Left cardiac atrium (tissue), 4 donors: ENCODE measurements around the gene SRGAP2C. TPM values are rescaled to one million over a fixed set of nuclear protein-coding genes. Genes with fewer than 3 reads are reported as not detected.
"Not testable (repeated sequence)": the region's sequence is repeated elsewhere in the genome, so short reads cannot be mapped to it uniquely, and the experiment has no call there.

Source experiments
- ATAC-seq, 2 donors: fragments of 200-7000 bp; cut with Tn5 transposase; one replicate each; pipeline ENCODE4 v1.9.1; 2020; ENCODE audit warnings: mild to moderate bottlenecking in 2 of 2, moderate library complexity in 2 of 2
- DNase-seq: peaks from one replicate; pipeline ENCODE4 v3.0.0-alpha.2; 2020
- intact Hi-C, 2 donors: fragments of 100-400 bp; cut with DNase I; formaldehyde crosslinking; loops; one replicate each; pipeline versions ENCODE4 v1.14.1 to v1.15.1; 2022 to 2023
- total RNA-seq, 2 donors: library from RNA; stranded (reverse); fragmentation: NEBNext Ultra II Directional; extraction: Animal tissue kit (Norgen Biotek cat#: 25700); gene quantifications; one replicate each; pipeline ENCODE4 v1.2.1, GENCODE V29; 2021
- donor health status: DM: no; HTN: yes; CAD: no.
- donor health status: DM: no; HTN: yes; CAD: no; lungs with severe emphysema.
- donor health status: DM: yes; HTN: yes; CAD: no.
- donor health status: Dilated cardiomyopathy.

The SRGAP2C gene
- total RNA-seq, 2 donors from 2014 or later: 16.9 to 21.8 TPM

- ATAC-seq: peak in 1 of 2 donors; percentile 27
- DNase-seq, intact Hi-C loops: not testable (repeated sequence)
Observed at GRCh38 chr1:121386319-121386948, 201.7 kb downstream of the SRGAP2C start.

GRCh38 chr1:121389895-121390560, 205.3 kb downstream of the SRGAP2C start:
- DNase-seq, ATAC-seq, intact Hi-C loops: not testable (repeated sequence)

DNA sequence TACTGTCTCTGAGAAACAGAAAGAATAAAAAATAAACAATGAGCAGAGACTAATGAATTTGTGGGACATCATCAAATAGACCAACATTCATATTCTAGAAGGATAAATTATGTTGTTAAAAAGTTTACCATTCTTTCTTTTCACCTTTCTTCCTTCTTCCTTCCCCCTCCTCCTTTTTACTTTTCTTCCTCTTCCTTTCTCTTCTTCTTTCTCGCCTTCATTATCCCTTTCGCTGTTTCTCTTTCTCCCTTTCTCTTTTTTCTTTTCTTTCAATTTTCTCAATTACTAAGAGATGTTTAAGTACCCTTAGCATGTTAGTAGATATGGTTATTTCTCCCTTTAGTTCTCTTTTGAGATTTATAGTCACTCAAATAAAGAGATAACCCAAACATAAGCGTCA, 207.4 kb downstream of the SRGAP2C start:
- intact Hi-C loops, ATAC-seq, DNase-seq: not testable (repeated sequence)

- intact Hi-C loops: not testable (repeated sequence)
- ATAC-seq (peak in 1 of 2 donors; percentile 14), DNase-seq (peak; percentile 22)
Observed at GRCh38 chr1:121395718-121396201, 211.0 kb downstream of the SRGAP2C start.

- intact Hi-C loops: not testable (repeated sequence)
- DNase-seq (peak; percentile 38), ATAC-seq (peak in 1 of 2 donors; percentile 8)
Observed at GRCh38 chr1:121396335-121397081, 211.7 kb downstream of the SRGAP2C start.

DNA sequence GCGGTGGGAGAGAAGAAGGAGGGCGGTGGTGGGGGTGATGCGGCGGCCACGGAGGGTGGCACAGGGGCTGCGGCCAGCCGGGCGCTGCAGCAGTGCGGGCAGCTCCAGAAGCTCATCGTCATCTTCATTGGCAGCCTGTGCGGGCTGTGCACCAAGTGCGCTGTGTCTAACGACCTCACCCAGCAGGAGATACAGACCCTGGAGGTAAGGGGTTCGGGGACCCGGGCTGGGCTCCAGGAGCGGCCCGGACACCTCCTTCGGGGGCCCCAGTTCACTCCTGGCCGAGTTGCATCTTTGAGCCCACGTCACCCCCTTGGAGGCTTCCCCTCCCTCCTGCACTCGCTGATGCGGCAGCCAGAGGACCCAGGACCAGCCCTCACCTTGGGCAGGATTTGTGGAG, 212.3 kb downstream of the SRGAP2C start:
- ATAC-seq, DNase-seq, intact Hi-C loops: not testable (repeated sequence)

DNA sequence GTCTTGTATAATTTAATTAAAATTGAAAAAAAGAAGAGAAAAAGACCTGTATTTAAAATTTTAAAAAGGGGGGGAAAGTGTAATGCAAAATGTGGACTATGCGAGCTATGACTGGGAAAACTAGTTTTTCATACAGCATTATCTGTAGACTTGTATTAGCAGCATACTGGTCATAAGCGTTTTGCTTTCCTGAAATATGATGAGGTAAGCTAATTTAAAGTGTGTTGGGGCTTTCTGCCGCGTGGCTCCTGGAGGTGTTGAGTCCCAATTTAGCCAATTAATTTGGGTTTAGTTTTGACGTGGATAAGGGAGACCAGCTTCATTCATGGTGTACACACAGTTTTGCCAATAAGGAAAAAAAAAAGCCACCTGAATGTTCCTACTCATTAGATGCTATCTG, 214.4 kb downstream of the SRGAP2C start:
- DNase-seq, intact Hi-C loops, ATAC-seq: not testable (repeated sequence)

- intact Hi-C loops: not testable (repeated sequence)
Observed at GRCh38 chr1:121400108-121400507, 215.3 kb downstream of the SRGAP2C start.

DNA sequence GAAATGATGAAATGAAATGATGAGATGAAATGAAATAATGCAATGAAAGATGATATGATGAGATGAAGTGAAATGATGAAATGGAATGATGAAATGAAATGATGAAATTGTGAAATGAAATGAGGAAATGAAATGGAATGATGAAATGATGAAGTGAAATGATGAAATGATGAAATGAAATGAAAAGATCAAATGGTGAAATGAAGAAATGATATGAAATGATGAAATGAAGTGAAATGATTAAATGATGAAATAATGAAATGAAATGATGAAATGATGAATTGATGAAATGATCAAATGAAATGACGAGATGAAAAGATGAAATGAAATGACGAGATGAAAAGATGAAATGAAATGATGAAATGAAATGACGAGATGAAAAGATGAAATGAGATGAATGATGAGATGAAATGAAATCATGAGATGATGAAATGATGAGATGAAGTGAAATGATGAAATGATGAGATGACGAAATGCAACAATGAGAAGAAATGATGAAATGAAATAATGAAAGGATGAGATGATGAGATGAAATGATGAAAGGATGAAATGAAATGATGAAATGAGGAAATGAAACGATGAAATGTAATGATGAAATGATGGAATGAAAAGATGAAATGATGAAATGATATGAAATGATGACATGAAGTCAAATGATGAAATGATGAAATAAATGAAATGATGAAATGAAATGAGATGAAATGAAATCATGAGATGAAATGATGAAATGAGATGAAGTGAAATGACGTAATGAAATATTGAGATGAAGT, 216.0 kb downstream of the SRGAP2C start:
- intact Hi-C loops, ATAC-seq, DNase-seq: not testable (repeated sequence)

More at GRCh38 chr1:121400108-121400507, 215.3 kb downstream of the SRGAP2C start:
- not testable (repeated sequence) for DNase-seq, ATAC-seq

GRCh38 chr1:121401375-121401955, 216.7 kb downstream of the SRGAP2C start:
- intact Hi-C loops, ATAC-seq, DNase-seq: not testable (repeated sequence)

- ATAC-seq, DNase-seq, intact Hi-C loops: not testable (repeated sequence)
Observed at GRCh38 chr1:121403254-121403653, 218.5 kb downstream of the SRGAP2C start.

DNA sequence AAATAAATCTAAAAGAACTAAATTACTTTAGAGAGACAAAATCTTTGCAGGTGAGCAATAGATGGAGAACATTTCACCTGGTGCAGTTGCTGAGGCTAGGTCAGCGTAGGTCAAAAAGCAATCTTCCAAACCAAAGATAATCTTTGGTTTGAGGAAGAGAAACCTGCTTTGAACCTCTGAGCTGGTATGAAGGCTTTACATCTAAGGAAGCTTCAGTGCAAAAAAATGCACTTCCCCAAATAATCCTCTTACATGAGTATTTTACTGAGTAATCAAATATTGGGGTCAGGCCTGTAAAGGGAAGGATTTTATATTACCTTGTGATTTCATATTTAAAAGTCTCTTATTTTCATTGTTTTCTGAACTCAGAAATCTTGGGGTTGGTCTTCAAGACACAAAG, 223.6 kb downstream of the SRGAP2C start:
- no peak for ATAC-seq
- intact Hi-C loops: no loop called here
- DNase-seq: no peak

GRCh38 chr1:121413821-121414220, 229.0 kb downstream of the SRGAP2C start:
- intact Hi-C loops: no loop called here
- no peak for ATAC-seq
- DNase-seq: no peak

- intact Hi-C loops: no loop called here
- peak; percentile 94 to 97 for ATAC-seq
- peak; percentile 50 for DNase-seq
Observed at GRCh38 chr1:121414905-121415304, 230.1 kb downstream of the SRGAP2C start.

DNA sequence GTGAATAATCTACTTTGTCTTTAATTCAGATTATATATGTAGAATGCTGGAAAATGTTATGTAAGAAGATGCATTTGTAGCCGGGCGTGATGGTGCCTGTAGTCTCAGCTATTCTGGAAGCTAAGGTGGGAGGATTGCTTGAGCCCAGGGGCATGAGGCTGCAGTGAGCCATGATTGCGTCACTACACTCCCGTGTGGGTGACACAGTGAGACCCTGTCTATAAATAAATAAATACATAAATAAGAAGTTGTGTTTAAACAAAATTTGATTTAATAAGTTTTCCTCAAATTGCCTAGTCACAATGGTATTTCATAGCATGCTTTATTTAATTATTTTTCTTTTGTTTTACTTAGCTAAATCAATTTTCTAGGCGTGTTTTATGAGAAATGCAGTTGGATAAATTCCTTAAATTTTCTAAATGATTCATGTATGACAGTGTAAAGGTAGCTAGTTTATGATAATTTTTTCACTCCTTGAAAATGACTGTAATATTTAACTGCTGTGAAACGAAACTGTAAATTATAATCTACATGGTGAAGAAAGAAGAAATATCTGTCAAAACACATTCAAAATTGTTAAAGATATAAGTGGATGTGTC, 232.6 kb downstream of the SRGAP2C start:
- ATAC-seq: no peak

DNA sequence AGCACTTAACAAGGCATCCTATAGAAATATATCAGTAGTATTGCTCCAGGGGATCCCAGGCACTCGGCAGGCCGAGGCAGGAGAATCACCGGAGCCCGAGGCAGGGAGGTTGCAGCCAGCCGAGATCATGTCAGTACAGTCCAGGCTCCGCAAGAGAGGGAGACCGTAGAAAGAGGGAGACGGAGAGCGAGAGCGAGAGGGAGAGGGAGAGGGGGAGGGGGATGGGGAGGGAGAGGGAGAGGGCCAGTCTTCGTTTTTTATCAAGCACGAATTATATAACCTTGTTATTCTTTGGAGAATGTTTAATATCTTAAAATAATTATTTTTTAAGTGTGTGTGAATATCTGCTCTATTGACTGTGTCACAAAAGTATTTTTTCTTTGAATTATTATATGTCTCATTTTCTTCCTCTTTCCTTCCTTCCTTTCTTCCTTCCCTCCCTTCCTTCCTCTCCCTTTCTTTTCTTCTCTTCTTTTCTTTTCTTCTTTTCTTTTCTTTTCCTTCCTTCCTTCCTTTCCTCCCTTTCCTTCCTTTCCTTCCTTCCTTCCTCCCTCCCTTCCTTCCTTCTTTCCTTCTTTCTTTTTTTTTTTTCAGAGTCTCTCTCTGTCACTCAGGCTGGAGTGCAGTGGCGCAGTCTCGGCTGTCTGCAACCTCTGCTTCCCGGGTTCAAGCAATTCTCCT, 233.7 kb downstream of the SRGAP2C start:
- ATAC-seq (peak in 1 of 2 donors; percentile 53), DNase-seq (no peak)
- intact Hi-C loops: no loop called here

More for the DNA sequence above, 232.6 kb downstream of the SRGAP2C start:
- intact Hi-C loops: no loop called here
- DNase-seq: no peak

GRCh38 chr1:121419050-121419615, 234.4 kb downstream of the SRGAP2C start:
- ATAC-seq, DNase-seq, intact Hi-C loops: not testable (repeated sequence)
